ENCODE results near the gene TGFBRAP1. TPM values are rescaled to one million over a fixed set of nuclear protein-coding genes. Genes with fewer than 3 reads are reported as not detected.

Gene TGFBRAP1
- total and polyA plus RNA-seq, 9 of the 15 experiments (the other 6 are each of a cell fraction or from before 2014, with no cell fraction given): 3.7 to 18.0 (median 11.0) TPM

DNA sequence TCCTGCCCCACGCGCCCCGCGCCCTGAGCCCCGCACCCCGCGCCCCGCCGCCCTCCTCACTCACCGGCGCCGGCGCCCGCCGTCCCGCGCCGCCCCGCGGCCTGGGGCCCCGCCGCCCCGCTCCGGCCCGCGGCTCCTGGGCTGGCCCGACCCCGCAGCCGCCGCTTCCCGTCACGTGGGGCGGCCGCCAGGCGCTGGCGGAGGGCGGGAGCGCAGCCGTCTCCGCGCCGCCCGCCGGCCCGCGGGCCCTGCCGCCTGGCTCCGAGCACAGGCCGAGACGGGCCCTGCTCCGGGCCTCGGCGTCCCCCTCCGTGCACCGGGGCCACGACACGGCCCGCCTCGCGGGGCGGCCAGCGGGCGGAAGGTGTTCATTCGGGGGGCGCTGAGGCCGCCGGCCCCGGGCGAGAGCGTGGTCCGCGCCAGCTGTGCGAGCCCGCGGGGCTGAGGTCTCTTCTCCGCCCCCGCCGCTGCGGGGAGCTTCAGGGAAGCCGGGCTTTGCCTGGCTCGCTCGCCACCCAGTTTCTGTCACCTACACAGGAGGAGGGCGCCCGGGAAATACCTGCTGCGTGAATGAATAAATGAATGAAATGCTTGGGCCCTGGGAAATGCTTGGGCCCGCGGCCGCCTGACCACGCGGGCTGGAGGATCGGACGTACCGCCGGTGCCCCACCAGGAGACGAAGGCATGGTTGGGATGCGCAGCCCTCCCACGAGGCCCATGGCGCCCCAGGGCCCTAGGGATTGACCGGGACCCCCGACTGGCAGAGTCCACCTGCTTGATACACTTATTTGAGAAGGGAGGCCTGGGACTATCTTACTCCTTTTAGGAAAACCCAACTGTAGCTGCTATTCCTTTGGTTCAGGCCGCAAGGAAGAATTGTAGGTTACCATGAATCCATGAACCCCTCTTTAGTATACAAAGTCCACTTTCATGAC lies at the start of gene TGFBRAP1 (continued):
- TF ChIP-seq, protein P1, sequence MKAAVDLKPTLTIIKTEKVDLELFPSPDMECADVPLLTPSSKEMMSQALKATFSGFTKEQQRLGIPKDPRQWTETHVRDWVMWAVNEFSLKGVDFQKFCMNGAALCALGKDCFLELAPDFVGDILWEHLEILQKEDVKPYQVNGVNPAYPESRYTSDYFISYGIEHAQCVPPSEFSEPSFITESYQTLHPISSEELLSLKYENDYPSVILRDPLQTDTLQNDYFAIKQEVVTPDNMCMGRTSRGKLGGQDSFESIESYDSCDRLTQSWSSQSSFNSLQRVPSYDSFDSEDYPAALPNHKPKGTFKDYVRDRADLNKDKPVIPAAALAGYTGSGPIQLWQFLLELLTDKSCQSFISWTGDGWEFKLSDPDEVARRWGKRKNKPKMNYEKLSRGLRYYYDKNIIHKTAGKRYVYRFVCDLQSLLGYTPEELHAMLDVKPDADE (conservative IDR thresholded peaks at IDR 0.05; ENCODE audit: control insufficient read depth, low read depth, low read length): peak; percentile 42
- TF ChIP-seq NR2C2 (CRISPR knock-in tag; IDR thresholded peaks at IDR 0.05) (no peak), NR2C2 (tag; IDR thresholded peaks at IDR 0.05) (peak; percentile 35; the same call in 1 of the 2 replicates), EP400 (IDR thresholded peaks at IDR 0.05) (peak; percentile 71; the same call in 1 of the 2 replicates), TGIF2 (CRISPR knock-in tag; IDR thresholded peaks at IDR 0.05) (peak; percentile 61; the same call in 1 of the 2 replicates), MAZ (CRISPR knock-in tag; conservative IDR thresholded peaks at IDR 0.05 in 1 of 2, IDR thresholded peaks at IDR 0.05 in 1 of 2) (peak in 1 of 2 experiments; percentile 56), SIN3B (IDR thresholded peaks at IDR 0.05; ENCODE audit: low read depth) (peak; percentile 67), ZFX (CRISPR knock-in tag; IDR thresholded peaks at IDR 0.05) (peak; percentile 91), YY1 (IDR thresholded peaks at IDR 0.05; ENCODE audit: borderline replicate concordance in 1 of 3, control insufficient read depth in 1 of 3, extremely low read depth in 1 of 3, insufficient read depth in 3 of 3, insufficient read length in 1 of 3, insufficient replicate concordance in 2 of 3, low read depth in 1 of 3, low read length in 2 of 3) (peak in 1 of 3 experiments; percentile 37), ZNF589 (CRISPR knock-in tag; IDR thresholded peaks at IDR 0.05; ENCODE audit: low read depth) (peak; percentile 54; the same call in 1 of the 2 replicates), HDAC8 (tag; IDR thresholded peaks at IDR 0.05) (peak; percentile 59; the same call in 1 of the 2 replicates), FUS (optimal IDR thresholded peaks at IDR 0.05; ENCODE audit: low read depth, low read length) (peak; percentile 63), ZFP1 (CRISPR knock-in tag; IDR thresholded peaks at IDR 0.05) (no peak), PHF8 (IDR thresholded peaks at IDR 0.05; ENCODE audit: borderline replicate concordance, low read length) (peak; percentile 87; the same call in 1 of the 2 replicates)
- TF ChIP-seq, protein P2, sequence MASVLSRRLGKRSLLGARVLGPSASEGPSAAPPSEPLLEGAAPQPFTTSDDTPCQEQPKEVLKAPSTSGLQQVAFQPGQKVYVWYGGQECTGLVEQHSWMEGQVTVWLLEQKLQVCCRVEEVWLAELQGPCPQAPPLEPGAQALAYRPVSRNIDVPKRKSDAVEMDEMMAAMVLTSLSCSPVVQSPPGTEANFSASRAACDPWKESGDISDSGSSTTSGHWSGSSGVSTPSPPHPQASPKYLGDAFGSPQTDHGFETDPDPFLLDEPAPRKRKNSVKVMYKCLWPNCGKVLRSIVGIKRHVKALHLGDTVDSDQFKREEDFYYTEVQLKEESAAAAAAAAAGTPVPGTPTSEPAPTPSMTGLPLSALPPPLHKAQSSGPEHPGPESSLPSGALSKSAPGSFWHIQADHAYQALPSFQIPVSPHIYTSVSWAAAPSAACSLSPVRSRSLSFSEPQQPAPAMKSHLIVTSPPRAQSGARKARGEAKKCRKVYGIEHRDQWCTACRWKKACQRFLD (CRISPR knock-in tag; IDR thresholded peaks at IDR 0.05): 0 out of 2 replicates have a peak, but pooled peaks have one; percentile 29
- TF ChIP-seq, protein P3, sequence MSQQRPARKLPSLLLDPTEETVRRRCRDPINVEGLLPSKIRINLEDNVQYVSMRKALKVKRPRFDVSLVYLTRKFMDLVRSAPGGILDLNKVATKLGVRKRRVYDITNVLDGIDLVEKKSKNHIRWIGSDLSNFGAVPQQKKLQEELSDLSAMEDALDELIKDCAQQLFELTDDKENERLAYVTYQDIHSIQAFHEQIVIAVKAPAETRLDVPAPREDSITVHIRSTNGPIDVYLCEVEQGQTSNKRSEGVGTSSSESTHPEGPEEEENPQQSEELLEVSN (IDR thresholded peaks at IDR 0.05; ENCODE audit: borderline replicate concordance in 1 of 2, extremely low read depth in 1 of 2, insufficient read depth in 1 of 2, insufficient read length in 1 of 2, low read depth in 1 of 2, low read length in 1 of 2, poor library complexity in 1 of 2, severe bottlenecking in 1 of 2): peak; percentile 72 to 97
- TF ChIP-seq, protein P4, sequence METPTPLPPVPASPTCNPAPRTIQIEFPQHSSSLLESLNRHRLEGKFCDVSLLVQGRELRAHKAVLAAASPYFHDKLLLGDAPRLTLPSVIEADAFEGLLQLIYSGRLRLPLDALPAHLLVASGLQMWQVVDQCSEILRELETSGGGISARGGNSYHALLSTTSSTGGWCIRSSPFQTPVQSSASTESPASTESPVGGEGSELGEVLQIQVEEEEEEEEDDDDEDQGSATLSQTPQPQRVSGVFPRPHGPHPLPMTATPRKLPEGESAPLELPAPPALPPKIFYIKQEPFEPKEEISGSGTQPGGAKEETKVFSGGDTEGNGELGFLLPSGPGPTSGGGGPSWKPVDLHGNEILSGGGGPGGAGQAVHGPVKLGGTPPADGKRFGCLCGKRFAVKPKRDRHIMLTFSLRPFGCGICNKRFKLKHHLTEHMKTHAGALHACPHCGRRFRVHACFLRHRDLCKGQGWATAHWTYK (CRISPR knock-in tag; IDR thresholded peaks at IDR 0.05): peak; percentile 47; the same call in 1 of the 2 replicates
